Sigmoid colon (tissue), 7 donors: ENCODE results near the gene CAMTA1. TPM values are rescaled to one million over a fixed set of nuclear protein-coding genes. Genes with fewer than 3 reads are reported as not detected.
A peak's percentile ranks its signal among the peaks of the same experiment; 100 is the strongest.

Experiments
- DNase-seq: peaks from one replicate; pipeline ENCODE4 v3.0.0-alpha.2; 2019
- H3K27ac ChIP-seq, 4 donors: fragments of 200-600 bp; sonication (generic); one replicate each; pipeline ENCODE4 v1.5.1; 2016 to 2019; ENCODE audit warnings: mild to moderate bottlenecking in 1 of 4
- H3K27me3 ChIP-seq, 3 donors: fragments of 200-600 bp; sonication (generic); one replicate each; pipeline ENCODE4 v1.5.1; 2019; ENCODE audit warnings: mild to moderate bottlenecking in 1 of 3
- H3K36me3 ChIP-seq, 4 donors: fragments of 200-600 bp; sonication (generic); one replicate each; pipeline ENCODE4 v1.5.1; 2016 to 2019
- H3K4me1 ChIP-seq, 4 donors: fragments of 200-600 bp; sonication (generic); one replicate each; pipeline ENCODE4 v1.5.1; 2017 to 2019
- H3K4me3 ChIP-seq, 4 donors: fragments of 200-600 bp; sonication (generic); one replicate each; pipeline ENCODE4 v1.5.1; 2017 to 2019; ENCODE audit warnings: mild to moderate bottlenecking in 2 of 4, moderate library complexity in 1 of 4
- H3K9me3 ChIP-seq, 4 donors: fragments of 200-600 bp in 3 of 4; sonication (generic) in 3 of 4; one replicate each; pipeline versions ENCODE4 v1.5.1 to v1.6.1; 2013 to 2019
- CTCF ChIP-seq, 4 experiments: fragments of 450-650 bp in 3 of 4; fragments of 200-600 bp in 1 of 4; IDR thresholded peaks; one replicate each; pipeline ENCODE4 v1.5.1; 2016 to 2019; ENCODE audit warnings: antibody characterized with exemption in 4 of 4, mild to moderate bottlenecking in 3 of 4, moderate library complexity in 2 of 4
- EP300 ChIP-seq, 4 donors: sonication (generic); formaldehyde crosslinking; IDR thresholded peaks; one replicate each; pipeline ENCODE4 v1.6.1; 2017; ENCODE audit warnings: antibody characterized with exemption in 4 of 4
- POLR2A ChIP-seq, 2 donors: fragments of 450-650 bp; IDR thresholded peaks; one replicate each; pipeline ENCODE4 v1.6.1; 2016; ENCODE audit warnings: antibody characterized with exemption in 2 of 2, mild to moderate bottlenecking in 2 of 2, moderate library complexity in 2 of 2
- POLR2AphosphoS5 ChIP-seq, 4 donors: sonication (generic); formaldehyde crosslinking; IDR thresholded peaks; one replicate each; pipeline ENCODE4 v1.6.1; 2017; ENCODE audit warnings: antibody characterized with exemption in 4 of 4
- WGBS, 2 donors: extraction: QIAGEN DNeasy Blood & Tissue Kit; methylation state at CpG; one replicate each; pipeline ENCODE4 v1.1.7; 2013; 5-methylcytosine and 5-hydroxymethylcytosine counted together
- intact Hi-C: fragments of 100-400 bp; cut with DNase I; formaldehyde crosslinking; loops from one replicate; pipeline ENCODE4 v1.15.1; 2023
- polyA plus RNA-seq, 3 donors: library from polyadenylated mRNA; stranded (reverse); fragments of 200-250 nt; gene quantifications; one replicate each; pipeline ENCODE4 v1.2.3, GENCODE V29; 2013
- total RNA-seq, 4 donors: library from RNA; depleted of rRNA; stranded (reverse); fragments of >200 nt; gene quantifications; one replicate each; pipeline ENCODE4 v1.1.0, GENCODE V29; 2016
- donor health status: healthy with polysubstance abuse.
- donor health status: Bipolar disorder and iron deficiency.
- donor health status: healthy.

CAMTA1 gene
- total and polyA plus RNA-seq, 7 donors: 97.9 to 196 (median 177) TPM

- Histone ChIP-seq H3K9me3 (no peaks in the 10 kb centered on the region), H3K4me3 (no peak overlapping the region), H3K36me3 (no peaks in the 10 kb centered on the region), H3K4me1 (peaks cover 0 to 8% (median 0%) of the 10 kb centered on the region in 4 donors), H3K27me3 (no peaks in the 10 kb centered on the region), H3K27ac (no peak overlapping the region)
- intact Hi-C loops: no loop called here
- no peak for TF ChIP-seq POLR2AphosphoS5 (IDR thresholded peaks at IDR 0.05)
- WGBS, 2 donors: 70 to 82% methylated on average over 11 of the region's 11 CpGs
- no peak for DNase-seq
Observed at GRCh38 chr1:7366286-7366954, 581.2 kb downstream of the CAMTA1 start.

- no peak for DNase-seq
- 18 to 62% methylated on average over 5 of the region's 5 CpGs for WGBS, 2 donors
- no peaks in the 10 kb centered on the region for H3K27me3 ChIP-seq
Observed at GRCh38 chr1:7366955-7367665, 581.9 kb downstream of the CAMTA1 start.

GRCh38 chr1:7369866-7370265, 584.6 kb downstream of the CAMTA1 start:
- intact Hi-C loops: no loop called here
- Histone ChIP-seq H3K27ac (no peak overlapping the region), H3K36me3 (no peaks in the 10 kb centered on the region), H3K27me3 (no peaks in the 10 kb centered on the region), H3K4me1 (no peaks in the 10 kb centered on the region), H3K4me3 (no peak overlapping the region), H3K9me3 (no peaks in the 10 kb centered on the region)
- WGBS, 2 donors: 90 to 95% methylated on average over 8 of the region's 8 CpGs
- no peak for DNase-seq
- TF ChIP-seq CTCF (IDR thresholded peaks at IDR 0.05): no peak
- TF ChIP-seq EP300 (IDR thresholded peaks at IDR 0.05): no peak
- TF ChIP-seq POLR2AphosphoS5 (IDR thresholded peaks at IDR 0.05): no peak
- TF ChIP-seq POLR2A (IDR thresholded peaks at IDR 0.05): no peak

More at GRCh38 chr1:7366955-7367665, 581.9 kb downstream of the CAMTA1 start:
- no peak overlapping the region for H3K27ac ChIP-seq
- H3K9me3 ChIP-seq: no peaks in the 10 kb centered on the region
- no peak overlapping the region for H3K4me3 ChIP-seq
- no peaks in the 10 kb centered on the region for H3K36me3 ChIP-seq
- TF ChIP-seq CTCF (IDR thresholded peaks at IDR 0.05) (peak in 1 of 4 experiments; percentile 6), POLR2A (IDR thresholded peaks at IDR 0.05) (no peak), EP300 (IDR thresholded peaks at IDR 0.05) (no peak)
- intact Hi-C loops: no loop called here
- H3K4me1 ChIP-seq: peaks cover 0 to 8% (median 0%) of the 10 kb centered on the region in 4 donors

- WGBS, 2 donors: 86 to 88% methylated on average over 6 of the region's 6 CpGs
- Histone ChIP-seq H3K9me3 (no peaks in the 10 kb centered on the region), H3K27me3 (no peaks in the 10 kb centered on the region), H3K4me1 (no peaks in the 10 kb centered on the region), H3K36me3 (no peaks in the 10 kb centered on the region), H3K27ac (no peak overlapping the region), H3K4me3 (no peak overlapping the region)
- DNase-seq: peak; percentile 47
- intact Hi-C loops: no loop called here
- no peak for TF ChIP-seq EP300 (IDR thresholded peaks at IDR 0.05)
- no peak for TF ChIP-seq POLR2AphosphoS5 (IDR thresholded peaks at IDR 0.05)
- TF ChIP-seq POLR2A (IDR thresholded peaks at IDR 0.05): no peak
- no peak for TF ChIP-seq CTCF (IDR thresholded peaks at IDR 0.05)
Observed at GRCh38 chr1:7371926-7372325, 586.7 kb downstream of the CAMTA1 start.

GRCh38 chr1:7372477-7373120, 587.3 kb downstream of the CAMTA1 start:
- DNase-seq: peak; percentile 55
- 96 to 97% methylated on average over 19 of the region's 19 CpGs for WGBS, 2 donors
- H3K27me3 ChIP-seq: no peaks in the 10 kb centered on the region
- no peak overlapping the region for H3K27ac ChIP-seq
- H3K36me3 ChIP-seq: no peaks in the 10 kb centered on the region
- H3K4me1 ChIP-seq: no peaks in the 10 kb centered on the region
- H3K4me3 ChIP-seq: no peak overlapping the region
- TF ChIP-seq POLR2AphosphoS5 (IDR thresholded peaks at IDR 0.05) (no peak), POLR2A (IDR thresholded peaks at IDR 0.05) (no peak), CTCF (IDR thresholded peaks at IDR 0.05) (no peak), EP300 (IDR thresholded peaks at IDR 0.05) (no peak)
- no peaks in the 10 kb centered on the region for H3K9me3 ChIP-seq
- intact Hi-C loops: no loop called here
